Erythroblast (primary cell): Measurements from ENCODE around the gene EFNB2.

ENCODE experiments used
- GATA1 ChIP-seq: IDR thresholded peaks from 2 replicates; pipeline ENCODE4 v1.6.1; 2011; ENCODE audit warnings: low read depth, mild to moderate bottlenecking, control low read depth, low read length, moderate library complexity
- POLR2A ChIP-seq: IDR thresholded peaks from 2 replicates; pipeline ENCODE4 v1.6.1; 2011; ENCODE audit warnings: mild to moderate bottlenecking, low read length

- no peak for TF ChIP-seq POLR2A
- TF ChIP-seq GATA1, result no peak
Observed at GRCh38 chr13:106503272-106503671, 32.2 kb downstream of the EFNB2 start.
